ENCODE measurements around the gene UBE2H. TPM values are rescaled to one million over a fixed set of nuclear protein-coding genes. Genes with fewer than 3 reads are reported as not detected.

UBE2H gene
- total and polyA plus RNA-seq, 4 donors: 11.9 to 84.2 (median 23.7) TPM

- H3K4me3 ChIP-seq (ENCODE audit: low read depth in 1 of 3, low read length in 3 of 3): no peak overlapping the region
- H3K36me3 ChIP-seq (ENCODE audit: control insufficient read depth in 4 of 4, insufficient read depth in 3 of 4, low read depth in 1 of 4, low read length in 3 of 4): no peaks in the 10 kb centered on the region
- no peak overlapping the region for H3K27ac ChIP-seq (ENCODE audit: low read depth in 1 of 2, low read length in 2 of 2)
- TF ChIP-seq HNF4A (conservative IDR thresholded peaks at IDR 0.05) (no peak), FOXA2 (IDR thresholded peaks at IDR 0.05) (no peak), ATF3 (IDR thresholded peaks at IDR 0.05) (no peak), YY1 (IDR thresholded peaks at IDR 0.05) (no peak), RXRA (IDR thresholded peaks at IDR 0.05) (no peak), GABPA (IDR thresholded peaks at IDR 0.05 in 1 of 2, conservative IDR thresholded peaks at IDR 0.05 in 1 of 2) (no peak), RAD21 (IDR thresholded peaks at IDR 0.05) (no peak), FOXA1 (IDR thresholded peaks at IDR 0.05) (no peak), HNF4G (IDR thresholded peaks at IDR 0.05) (no peak), ZBTB33 (IDR thresholded peaks at IDR 0.05) (no peak), CTCF (IDR thresholded peaks at IDR 0.05; ENCODE audit: low read depth, low read length, missing input control) (no peak), REST (IDR thresholded peaks at IDR 0.05) (no peak), SP1 (IDR thresholded peaks at IDR 0.05) (no peak), JUND (IDR thresholded peaks at IDR 0.05) (no peak), MAX (IDR thresholded peaks at IDR 0.05) (no peak)
- no peak overlapping the region for H3K9ac ChIP-seq (ENCODE audit: low read depth in 1 of 2, low read length in 2 of 2)
- no peaks in the 10 kb centered on the region for H3K27me3 ChIP-seq (ENCODE audit: control insufficient read depth in 4 of 4, insufficient read depth in 4 of 4, low read length in 3 of 4)
- 79% methylated on average over 2 of the region's 2 CpGs for WGBS
- no peak for DNase-seq (ENCODE audit: low spot score)
- H3K4me1 ChIP-seq (ENCODE audit: control insufficient read depth in 4 of 4, insufficient read depth in 4 of 4, low read length in 3 of 4): peaks cover 0 to 5% (median 0%) of the 10 kb centered on the region in 4 donors
- H3K9me3 ChIP-seq (ENCODE audit: control insufficient read depth in 4 of 4, low read length in 3 of 4): no peaks in the 10 kb centered on the region
Measured at GRCh38 chr7:129940329-129940728, 12.4 kb downstream of the UBE2H start.

- Histone ChIP-seq H3K4me1 (ENCODE audit: control insufficient read depth in 4 of 4, insufficient read depth in 4 of 4, low read length in 3 of 4) (peaks cover 0 to 5% (median 0%) of the 10 kb centered on the region in 4 donors), H3K4me3 (ENCODE audit: low read depth in 1 of 3, low read length in 3 of 3) (no peak overlapping the region), H3K9ac (ENCODE audit: low read depth in 1 of 2, low read length in 2 of 2) (no peak overlapping the region), H3K9me3 (ENCODE audit: control insufficient read depth in 4 of 4, low read length in 3 of 4) (no peaks in the 10 kb centered on the region), H3K27me3 (ENCODE audit: control insufficient read depth in 4 of 4, insufficient read depth in 4 of 4, low read length in 3 of 4) (no peaks in the 10 kb centered on the region), H3K36me3 (ENCODE audit: control insufficient read depth in 4 of 4, insufficient read depth in 3 of 4, low read depth in 1 of 4, low read length in 3 of 4) (no peaks in the 10 kb centered on the region), H3K27ac (ENCODE audit: low read depth in 1 of 2, low read length in 2 of 2) (no peak overlapping the region)
- no peak for TF ChIP-seq TAF1 (conservative IDR thresholded peaks at IDR 0.05)
- no peak for TF ChIP-seq FOXA1 (IDR thresholded peaks at IDR 0.05)
- TF ChIP-seq NR2F2 (IDR thresholded peaks at IDR 0.05): no peak
- TF ChIP-seq JUND (IDR thresholded peaks at IDR 0.05): no peak
- TF ChIP-seq MAX (IDR thresholded peaks at IDR 0.05): no peak
- DNase-seq (ENCODE audit: low spot score): no peak
- 98% methylated on average over 4 of the region's 4 CpGs for WGBS
Measured at GRCh38 chr7:129939881-129940280, 12.9 kb downstream of the UBE2H start.
